ENCODE measurements around the gene BICDL2. TPM values are rescaled to one million over a fixed set of nuclear protein-coding genes. Genes with fewer than 3 reads are reported as not detected.

Gene BICDL2
- total and polyA plus RNA-seq, 3 donors from 2014 or later, result 0.29 to 1.3 (median 0.37) TPM

- no peaks in the 10 kb centered on the region for H3K27me3 ChIP-seq
- intact Hi-C loops (cut with DNase I; ENCODE audit: low total_unique reads), result no loop called here
- no peak overlapping the region for H3K4me3 ChIP-seq
- WGBS, 2 donors, result 50 to 57% methylated on average over 9 to 12 of the region's 12 CpGs
- H3K36me3 ChIP-seq (ENCODE audit: low read depth, missing control alignments), result no peaks in the 10 kb centered on the region
- H3K9me3 ChIP-seq, result no peaks in the 10 kb centered on the region
- TF ChIP-seq POLR2A (IDR thresholded peaks at IDR 0.05), result no peak
- TF ChIP-seq CTCF (IDR thresholded peaks at IDR 0.05), result no peak
- H3K27ac ChIP-seq, result no peak overlapping the region
- no peaks in the 10 kb centered on the region for H3K4me1 ChIP-seq
- DNase-seq, result no peak
Observed at GRCh38 chr16:3013998-3014690, 22.6 kb downstream of the BICDL2 start.

GRCh38 chr16:3013491-3013951 is 23.2 kb downstream of the BICDL2 start:
- no peak overlapping the region for H3K27ac ChIP-seq
- no peak for DNase-seq
- no peak overlapping the region for H3K4me3 ChIP-seq
- H3K27me3 ChIP-seq, result no peaks in the 10 kb centered on the region
- no peaks in the 10 kb centered on the region for H3K9me3 ChIP-seq
- no peaks in the 10 kb centered on the region for H3K4me1 ChIP-seq
- no peak for TF ChIP-seq POLR2A (IDR thresholded peaks at IDR 0.05)
- TF ChIP-seq CTCF (IDR thresholded peaks at IDR 0.05), result no peak
- 61 to 66% methylated on average over 9 to 19 of the region's 27 CpGs for WGBS, 2 donors
- intact Hi-C loops (cut with DNase I; ENCODE audit: low total_unique reads), result no loop called here
- no peaks in the 10 kb centered on the region for H3K36me3 ChIP-seq (ENCODE audit: low read depth, missing control alignments)

- intact Hi-C loops (cut with DNase I; ENCODE audit: low total_unique reads), result no loop called here
- no peaks in the 10 kb centered on the region for H3K27me3 ChIP-seq
- no peak within 1 kb of the TSS for H3K27ac ChIP-seq
- H3K4me1 ChIP-seq, result no peaks in the 10 kb centered on the region
- DNase-seq, result no peak
- no peaks in the 10 kb centered on the region for H3K9me3 ChIP-seq
- H3K4me3 ChIP-seq, result no peak within 1 kb of the TSS
- TF ChIP-seq POLR2A (IDR thresholded peaks at IDR 0.05) (no peak), CTCF (IDR thresholded peaks at IDR 0.05) (no peak)
- no peaks in the 10 kb centered on the region for H3K36me3 ChIP-seq (ENCODE audit: low read depth, missing control alignments)
- WGBS, 2 donors, result 48 to 57% methylated on average over 6 to 20 of the region's 27 CpGs
Observed at GRCh38 chr16:3012828-3013420, 23.8 kb downstream of the BICDL2 start, which contains the start of gene CLDN9. CLDN9 (plus strand) TSS chr16:3012923; CDS start chr16:3013363, 440 bp downstream.

GRCh38 chr16:3012246-3012645 is 24.5 kb downstream of the BICDL2 start:
- intact Hi-C loops (cut with DNase I; ENCODE audit: low total_unique reads), result no loop called here
- Histone ChIP-seq H3K4me3 (no peak overlapping the region), H3K36me3 (ENCODE audit: low read depth, missing control alignments) (no peaks in the 10 kb centered on the region), H3K4me1 (no peaks in the 10 kb centered on the region), H3K9me3 (no peaks in the 10 kb centered on the region), H3K27me3 (no peaks in the 10 kb centered on the region), H3K27ac (no peak overlapping the region)
- WGBS, 2 donors, result 28 to 34% methylated on average over 18 to 19 of the region's 19 CpGs
- TF ChIP-seq CTCF (IDR thresholded peaks at IDR 0.05) (no peak), POLR2A (IDR thresholded peaks at IDR 0.05) (no peak)
- DNase-seq, result no peak

All from testis (tissue), 3 donors.